Muscle layer of duodenum (tissue), 2 donors: ENCODE measurements around the gene PGLYRP3.

ENCODE experiments used
- H3K27ac ChIP-seq: one replicate; pipeline ENCODE4 v1.7.0; 2013; ENCODE audit warnings: mild to moderate bottlenecking, low read length
- H3K27me3 ChIP-seq: one replicate; pipeline ENCODE4 v1.7.0; 2013; ENCODE audit warnings: low read depth, mild to moderate bottlenecking, control low read depth, low read length
- H3K36me3 ChIP-seq, 2 donors: one replicate each; pipeline ENCODE4 v1.7.0; 2013; ENCODE audit warnings: low read length in 2 of 2, control low read depth in 1 of 2, mild to moderate bottlenecking in 1 of 2; ENCODE audit not compliant: insufficient read depth in 2 of 2, control insufficient read depth in 1 of 2
- H3K4me1 ChIP-seq, 2 donors: one replicate each; pipeline ENCODE4 v1.7.0; 2013; ENCODE audit warnings: low read length in 2 of 2, mild to moderate bottlenecking in 2 of 2, control low read depth in 1 of 2, moderate library complexity in 1 of 2; ENCODE audit not compliant: insufficient read depth in 2 of 2, control insufficient read depth in 1 of 2
- H3K4me3 ChIP-seq, 2 donors: one replicate each; pipeline ENCODE4 v1.7.0; 2013; ENCODE audit warnings: low read length in 2 of 2, low read depth in 1 of 2, mild to moderate bottlenecking in 1 of 2
- H3K9me3 ChIP-seq, 2 donors: one replicate each; pipeline ENCODE4 v1.7.0; 2013; ENCODE audit warnings: low read length in 2 of 2, control low read depth in 1 of 2, mild to moderate bottlenecking in 1 of 2; ENCODE audit not compliant: control insufficient read depth in 1 of 2
- donor health status: healthy.

The PGLYRP3 gene

DNA sequence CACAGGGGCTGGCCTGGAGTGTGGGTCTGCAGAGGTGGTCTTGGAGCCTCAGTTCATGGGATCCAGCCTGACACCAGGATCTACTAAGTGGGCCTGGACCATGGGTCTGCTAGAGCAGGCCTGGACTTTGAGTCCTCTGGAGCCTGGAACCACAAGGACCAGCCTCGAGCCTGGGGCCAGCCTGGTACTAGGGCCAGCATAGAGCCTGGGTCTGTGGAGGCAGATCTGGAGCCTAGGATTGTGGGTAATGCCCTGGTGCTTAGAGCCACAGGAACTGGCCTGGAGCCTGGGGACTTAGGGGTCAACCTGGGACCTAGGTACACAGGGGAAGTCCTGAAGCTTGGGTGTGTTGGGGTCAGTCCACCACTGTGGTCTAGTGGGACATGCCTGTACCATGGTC is 40.6 kb downstream of the PGLYRP3 start:
- H3K36me3 ChIP-seq: no peaks in the 10 kb centered on the region
- H3K4me3 ChIP-seq: no peak overlapping the region
- no peaks in the 10 kb centered on the region for H3K4me1 ChIP-seq
- no peaks in the 10 kb centered on the region for H3K27me3 ChIP-seq
- H3K9me3 ChIP-seq: no peaks in the 10 kb centered on the region
- no peak overlapping the region for H3K27ac ChIP-seq

DNA sequence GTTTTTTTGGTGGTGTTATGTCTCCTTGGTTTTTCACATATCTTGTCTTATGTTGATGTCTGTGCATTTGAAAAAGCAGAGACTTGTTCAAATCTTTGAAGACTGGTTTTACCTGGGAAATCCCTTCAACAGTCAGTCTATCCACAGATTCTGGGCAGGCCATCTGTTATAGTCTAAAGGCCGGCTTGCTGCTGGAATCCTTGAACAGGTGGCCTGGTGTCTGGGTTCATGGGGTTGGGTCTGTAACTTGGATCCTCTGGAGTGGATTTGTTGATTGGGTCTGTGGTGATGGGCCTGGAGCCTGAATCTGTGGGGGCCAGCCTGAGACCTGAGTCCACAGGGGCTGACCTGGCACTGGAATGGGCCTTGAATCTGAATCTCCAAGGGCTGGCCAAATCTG is 41.0 kb downstream of the PGLYRP3 start:
- peaks cover 0 to 2% of the 10 kb centered on the region in 2 donors for H3K9me3 ChIP-seq
- no peaks in the 10 kb centered on the region for H3K4me1 ChIP-seq
- no peak overlapping the region for H3K27ac ChIP-seq
- H3K27me3 ChIP-seq: no peaks in the 10 kb centered on the region
- H3K36me3 ChIP-seq: no peaks in the 10 kb centered on the region
- H3K4me3 ChIP-seq: no peak overlapping the region

DNA sequence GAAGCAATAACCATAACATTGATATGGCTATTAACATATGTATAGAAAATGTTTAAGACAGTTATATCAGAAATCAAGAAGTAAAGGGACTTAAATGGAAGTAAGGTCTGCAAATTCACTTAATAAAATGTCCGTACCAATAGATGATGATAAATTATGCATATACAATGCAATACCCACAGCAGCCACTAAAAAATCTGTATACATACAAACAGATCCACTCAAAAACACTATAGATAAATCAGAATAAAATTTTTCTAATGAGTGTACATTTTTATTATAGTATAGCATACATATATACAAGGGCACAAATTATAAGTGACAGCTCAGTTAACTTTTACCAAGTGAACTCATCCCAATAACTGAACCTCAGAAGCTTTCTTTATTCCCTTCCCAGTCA is 47.3 kb downstream of the PGLYRP3 start:
- H3K27me3 ChIP-seq: peaks cover 24% of the 10 kb centered on the region

DNA sequence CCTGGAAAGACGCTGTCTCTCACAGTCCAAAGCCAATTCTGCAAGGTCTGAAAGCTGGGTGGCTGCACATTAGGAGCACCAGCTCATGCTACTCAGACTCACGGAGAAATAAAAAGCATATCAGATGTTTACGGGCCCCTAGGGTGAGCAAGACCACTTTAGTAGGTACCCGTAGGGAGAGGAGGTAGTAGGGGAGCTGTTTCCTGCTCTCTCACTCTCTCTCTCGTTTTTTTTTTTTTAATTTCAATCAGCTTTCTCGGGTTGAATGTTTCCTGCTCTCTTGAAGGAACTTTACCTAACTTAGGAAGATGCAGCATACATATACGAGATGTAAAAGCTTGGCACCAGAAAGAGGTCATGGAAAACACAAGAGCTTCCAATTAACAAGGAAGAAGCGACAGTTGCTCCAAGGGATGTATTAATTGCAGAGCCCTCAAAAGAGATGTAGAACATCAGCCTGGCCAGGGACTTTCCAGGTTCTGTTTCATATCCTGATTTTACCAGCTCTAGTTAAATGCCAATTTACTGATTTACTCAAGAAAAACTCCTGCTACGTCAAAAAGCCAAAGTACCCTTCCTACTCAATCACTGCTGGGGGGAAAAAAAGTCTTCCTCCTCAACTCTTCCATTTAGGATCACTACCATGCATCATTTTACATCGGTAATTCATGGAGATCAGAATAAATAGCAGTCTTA is 50.1 kb downstream of the PGLYRP3 start:
- H3K4me1 ChIP-seq: peaks cover 0 to 11% of the 10 kb centered on the region in 2 donors
- H3K27ac ChIP-seq: no peak overlapping the region
- peaks cover 0 to 3% of the 10 kb centered on the region in 2 donors for H3K9me3 ChIP-seq
- H3K27me3 ChIP-seq: peaks cover 28% of the 10 kb centered on the region
- no peaks in the 10 kb centered on the region for H3K36me3 ChIP-seq
- H3K4me3 ChIP-seq: no peak overlapping the region

More for the DNA sequence above, 47.3 kb downstream of the PGLYRP3 start:
- Histone ChIP-seq H3K4me1 (peaks cover 0 to 11% of the 10 kb centered on the region in 2 donors), H3K27ac (no peak overlapping the region), H3K36me3 (no peaks in the 10 kb centered on the region), H3K9me3 (peaks cover 0 to 3% of the 10 kb centered on the region in 2 donors), H3K4me3 (no peak overlapping the region)

DNA sequence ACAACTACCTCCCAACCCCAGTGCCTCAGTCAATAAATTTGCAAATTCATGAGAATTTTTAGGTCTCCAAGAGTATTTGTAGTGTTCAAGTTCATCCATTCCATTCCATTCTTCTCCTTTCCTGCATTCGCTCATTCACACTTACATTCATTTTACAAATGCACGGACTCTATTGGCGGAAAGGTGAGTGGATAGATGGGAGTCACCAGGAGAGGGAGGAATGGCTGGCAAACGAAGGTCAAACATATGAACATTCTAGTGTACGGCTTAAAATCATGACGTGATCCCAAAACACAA is 50.7 kb downstream of the PGLYRP3 start:
- Histone ChIP-seq H3K36me3 (no peaks in the 10 kb centered on the region), H3K27me3 (peaks cover 28% of the 10 kb centered on the region), H3K9me3 (peaks cover 0 to 3% of the 10 kb centered on the region in 2 donors), H3K27ac (no peak overlapping the region), H3K4me1 (peaks cover 0 to 11% of the 10 kb centered on the region in 2 donors), H3K4me3 (peak overlapping the region in 1 of 2 donors; percentile 68)

DNA sequence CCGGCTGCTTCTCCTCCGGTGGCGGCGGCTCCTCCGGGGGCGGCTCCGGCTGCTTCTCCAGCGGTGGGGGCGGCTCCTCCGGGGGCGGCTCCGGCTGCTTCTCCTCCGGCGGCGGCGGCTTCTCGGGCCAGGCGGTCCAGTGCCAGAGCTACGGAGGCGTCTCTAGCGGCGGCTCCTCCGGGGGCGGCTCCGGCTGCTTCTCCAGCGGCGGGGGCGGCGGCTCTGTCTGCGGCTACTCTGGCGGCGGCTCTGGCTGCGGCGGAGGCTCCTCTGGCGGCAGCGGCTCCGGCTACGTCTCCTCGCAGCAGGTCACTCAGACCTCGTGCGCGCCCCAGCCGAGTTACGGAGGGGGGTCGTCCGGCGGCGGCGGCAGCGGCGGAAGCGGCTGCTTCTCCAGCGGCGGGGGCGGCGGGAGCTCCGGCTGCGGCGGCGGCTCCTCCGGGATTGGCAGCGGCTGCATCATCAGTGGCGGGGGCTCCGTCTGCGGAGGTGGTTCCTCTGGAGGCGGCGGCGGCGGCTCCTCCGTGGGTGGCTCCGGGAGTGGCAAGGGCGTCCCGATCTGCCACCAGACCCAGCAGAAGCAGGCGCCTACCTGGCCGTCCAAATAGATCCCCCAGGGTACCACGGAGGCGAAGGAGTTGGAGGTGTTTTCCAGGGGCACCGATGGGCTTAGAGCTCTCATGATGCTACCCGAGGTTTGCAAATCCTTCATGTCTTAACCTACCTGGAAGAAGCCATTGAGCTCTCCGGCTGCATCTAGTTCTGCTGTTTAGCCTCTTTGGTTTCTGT is 51.3 kb downstream of the PGLYRP3 start:
- Histone ChIP-seq H3K4me3 (peak overlapping the region in 1 of 2 donors; percentile 68), H3K9me3 (no peaks in the 10 kb centered on the region), H3K36me3 (no peaks in the 10 kb centered on the region), H3K27me3 (peaks cover 28% of the 10 kb centered on the region), H3K27ac (no peak overlapping the region), H3K4me1 (peaks cover 0 to 11% of the 10 kb centered on the region in 2 donors)

DNA sequence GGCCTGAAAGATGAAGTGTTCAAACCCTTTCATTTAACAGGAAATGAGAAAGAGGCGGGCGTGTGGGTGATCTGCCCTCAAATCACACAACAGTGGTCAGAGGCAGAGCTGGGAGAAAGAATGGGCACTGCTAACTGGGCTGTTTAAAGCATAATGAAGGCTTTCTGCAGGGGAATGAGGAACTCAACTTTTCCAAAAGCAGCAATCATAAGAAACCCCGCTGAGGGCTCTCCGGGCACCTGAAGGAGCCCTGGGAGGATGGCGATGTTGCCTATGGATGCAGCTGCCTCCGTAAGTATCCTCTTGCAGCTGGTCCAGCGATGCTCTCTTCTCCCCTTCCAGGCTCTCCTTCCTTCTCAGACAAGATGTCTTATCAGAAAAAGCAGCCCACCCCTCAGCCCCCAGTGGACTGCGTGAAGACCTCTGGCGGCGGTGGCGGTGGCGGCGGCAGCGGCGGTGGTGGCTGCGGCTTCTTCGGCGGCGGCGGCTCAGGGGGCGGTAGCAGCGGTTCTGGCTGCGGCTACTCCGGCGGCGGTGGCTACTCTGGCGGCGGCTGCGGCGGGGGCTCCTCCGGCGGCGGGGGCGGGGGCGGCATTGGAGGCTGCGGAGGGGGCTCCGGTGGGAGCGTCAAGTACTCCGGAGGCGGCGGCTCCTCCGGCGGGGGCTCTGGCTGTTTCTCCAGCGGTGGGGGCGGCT is 52.0 kb downstream of the PGLYRP3 start:
- Histone ChIP-seq H3K4me1 (peaks cover 0 to 11% of the 10 kb centered on the region in 2 donors), H3K27me3 (peaks cover 28% of the 10 kb centered on the region), H3K27ac (no peak overlapping the region), H3K9me3 (no peaks in the 10 kb centered on the region), H3K36me3 (no peaks in the 10 kb centered on the region), H3K4me3 (peak overlapping the region in 1 of 2 donors; percentile 68)

DNA sequence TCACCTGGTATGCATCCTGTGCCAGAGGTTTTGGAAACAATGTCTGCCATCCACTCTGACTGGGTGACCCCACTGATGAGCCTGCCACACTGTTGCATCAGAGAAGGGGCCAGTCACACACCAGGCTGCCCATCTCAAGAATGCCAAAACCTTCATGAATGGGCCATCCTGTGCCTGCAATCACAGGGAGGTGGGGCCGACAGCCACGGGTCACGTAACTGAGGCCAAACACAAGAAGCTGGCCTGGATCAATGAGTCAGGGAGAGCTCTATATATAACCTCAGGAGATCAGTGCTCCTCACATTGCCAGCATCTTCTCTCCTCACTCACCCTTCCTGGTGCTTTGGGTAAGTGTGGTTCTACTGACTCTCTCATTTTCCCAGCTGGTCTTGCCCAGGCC is 53.4 kb downstream of the PGLYRP3 start, which contains the start of gene LORICRIN:
Gene LORICRIN (plus strand): TSS at position 301 of the 400 bp plus-strand sequence. CDS start 1,263 bp downstream, outside the sequence.
- Histone ChIP-seq H3K4me1 (peaks cover 0 to 11% of the 10 kb centered on the region in 2 donors), H3K36me3 (no peaks in the 10 kb centered on the region), H3K9me3 (no peaks in the 10 kb centered on the region), H3K27ac (no peak within 1 kb of the TSS), H3K4me3 (no peak within 1 kb of the TSS), H3K27me3 (peaks cover 28% of the 10 kb centered on the region)

DNA sequence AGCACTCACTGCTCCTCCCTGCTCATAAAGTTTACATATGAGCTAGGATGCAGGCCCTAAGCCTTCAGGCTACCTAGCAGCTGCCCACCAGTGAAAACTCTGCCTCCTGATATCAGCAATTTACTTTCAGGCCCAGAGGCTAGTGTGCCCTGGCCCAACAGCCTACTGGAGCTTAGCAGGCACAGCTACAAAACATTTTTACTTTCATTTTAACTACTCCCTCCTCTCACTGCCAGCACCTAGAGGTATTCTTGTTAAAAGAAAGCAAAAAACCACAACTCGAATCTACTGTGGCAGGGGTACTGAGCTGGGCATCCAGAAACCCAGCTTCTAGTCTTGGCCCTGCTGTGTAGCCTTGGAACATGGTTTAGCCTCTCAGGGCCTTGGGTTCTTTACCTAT is 59.1 kb downstream of the PGLYRP3 start:
- H3K4me3 ChIP-seq: no peak overlapping the region
- no peak overlapping the region for H3K27ac ChIP-seq
- H3K4me1 ChIP-seq: no peaks in the 10 kb centered on the region
- no peaks in the 10 kb centered on the region for H3K9me3 ChIP-seq
- H3K27me3 ChIP-seq: no peaks in the 10 kb centered on the region
- no peaks in the 10 kb centered on the region for H3K36me3 ChIP-seq

DNA sequence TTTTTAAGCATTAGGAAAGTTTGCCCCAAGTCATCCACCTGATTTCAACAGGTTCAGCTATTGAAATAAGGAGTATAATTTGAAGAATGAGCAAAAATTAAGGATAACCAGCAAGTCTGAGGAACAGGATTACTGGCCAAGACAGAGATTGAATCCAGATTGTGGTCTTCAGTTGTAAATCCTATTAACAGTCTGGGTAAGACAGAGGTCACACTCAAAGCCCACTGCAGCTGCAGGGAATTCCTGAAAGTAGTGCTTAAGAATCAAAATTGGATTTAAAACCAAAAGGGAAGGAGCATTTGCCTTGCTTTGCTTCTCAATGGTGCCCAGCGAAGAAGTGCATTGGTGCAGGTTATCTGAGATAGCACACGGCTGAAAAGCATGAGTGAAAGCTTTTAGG is 59.7 kb downstream of the PGLYRP3 start:
- Histone ChIP-seq H3K27me3 (no peaks in the 10 kb centered on the region), H3K27ac (no peak overlapping the region), H3K9me3 (no peaks in the 10 kb centered on the region), H3K36me3 (no peaks in the 10 kb centered on the region), H3K4me3 (no peak overlapping the region), H3K4me1 (no peaks in the 10 kb centered on the region)

DNA sequence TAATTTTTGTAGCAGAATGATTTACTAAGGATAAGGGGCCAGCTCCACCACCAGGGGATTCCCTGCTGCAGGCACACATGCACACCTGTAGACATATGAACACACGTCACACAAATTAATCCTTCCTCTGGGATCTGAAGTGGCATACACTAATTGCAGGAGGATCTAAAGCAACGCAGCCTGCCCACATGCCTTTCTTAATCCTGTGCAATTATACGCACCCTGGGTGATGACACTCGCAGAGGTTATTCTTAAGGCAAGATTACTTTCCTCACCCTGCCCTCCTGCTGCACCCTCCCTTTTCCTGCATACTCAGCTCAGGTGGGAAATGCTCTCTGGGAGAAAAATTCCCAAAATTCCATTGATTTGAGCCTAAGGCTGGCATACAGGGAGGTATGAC is 60.8 kb downstream of the PGLYRP3 start:
- Histone ChIP-seq H3K9me3 (no peaks in the 10 kb centered on the region), H3K36me3 (no peaks in the 10 kb centered on the region), H3K4me3 (no peak overlapping the region), H3K4me1 (no peaks in the 10 kb centered on the region), H3K27ac (no peak overlapping the region), H3K27me3 (no peaks in the 10 kb centered on the region)
